ENCODE measurements around the gene EMC9.
A peak's percentile ranks its signal among the peaks of the same experiment; 100 is the strongest.
"Not testable (repeated sequence)": the region's sequence is repeated elsewhere in the genome, so short reads cannot be mapped to it uniquely, and the experiment has no call there.

The EMC9 gene

DNA sequence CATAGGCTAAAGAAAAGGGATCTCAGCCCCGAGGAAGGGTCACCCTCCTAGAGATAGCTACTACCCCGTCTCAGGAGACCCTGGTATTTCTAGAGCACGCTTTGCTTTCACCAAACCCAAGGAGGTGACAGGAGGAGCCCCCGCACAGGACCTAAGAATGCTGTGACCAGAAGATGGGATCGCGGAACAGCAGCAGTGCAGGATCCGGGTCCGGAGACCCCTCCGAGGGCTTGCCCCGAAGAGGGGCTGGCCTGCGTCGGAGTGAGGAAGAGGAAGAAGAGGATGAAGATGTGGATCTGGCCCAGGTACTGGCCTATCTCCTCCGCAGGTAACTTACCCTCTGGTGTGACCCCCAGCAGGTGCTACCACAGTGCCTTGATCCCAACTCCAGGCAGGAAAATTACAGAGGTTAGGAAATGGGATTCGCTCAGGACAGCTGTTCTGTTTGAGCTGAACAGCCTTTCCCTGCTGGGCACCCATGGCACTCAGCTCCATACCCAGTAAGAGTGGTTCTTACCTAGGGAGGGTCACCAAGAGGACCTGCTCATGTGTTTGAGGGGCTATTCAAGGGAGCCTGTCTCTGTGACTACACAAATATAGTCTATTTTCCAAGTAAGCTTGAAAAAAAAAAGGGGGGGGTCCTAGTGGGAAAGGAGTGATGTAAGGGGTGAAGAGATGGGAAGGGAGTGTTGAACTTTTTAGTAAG, 25.8 kb downstream of the EMC9 start:
- FAIRE-seq = no peak
- TF ChIP-seq POU2F2 (IDR thresholded peaks at IDR 0.05; ENCODE audit: low read depth, low read length) (no peak), POLR2A (IDR thresholded peaks at IDR 0.05; ENCODE audit: low read depth, low read length) (no peak), TAF1 (IDR thresholded peaks at IDR 0.05; ENCODE audit: low read depth, low read length) (no peak), POLR2AphosphoS5 (IDR thresholded peaks at IDR 0.05; ENCODE audit: low read depth, low read length) (no peak), PAX5 (IDR thresholded peaks at IDR 0.05; ENCODE audit: insufficient read depth, low read length, severe bottlenecking) (no peak), SPI1 (IDR thresholded peaks at IDR 0.05; ENCODE audit: low read depth, low read length) (no peak)
- no peak for DNase-seq (ENCODE audit: insufficient read length, low spot score)

DNA sequence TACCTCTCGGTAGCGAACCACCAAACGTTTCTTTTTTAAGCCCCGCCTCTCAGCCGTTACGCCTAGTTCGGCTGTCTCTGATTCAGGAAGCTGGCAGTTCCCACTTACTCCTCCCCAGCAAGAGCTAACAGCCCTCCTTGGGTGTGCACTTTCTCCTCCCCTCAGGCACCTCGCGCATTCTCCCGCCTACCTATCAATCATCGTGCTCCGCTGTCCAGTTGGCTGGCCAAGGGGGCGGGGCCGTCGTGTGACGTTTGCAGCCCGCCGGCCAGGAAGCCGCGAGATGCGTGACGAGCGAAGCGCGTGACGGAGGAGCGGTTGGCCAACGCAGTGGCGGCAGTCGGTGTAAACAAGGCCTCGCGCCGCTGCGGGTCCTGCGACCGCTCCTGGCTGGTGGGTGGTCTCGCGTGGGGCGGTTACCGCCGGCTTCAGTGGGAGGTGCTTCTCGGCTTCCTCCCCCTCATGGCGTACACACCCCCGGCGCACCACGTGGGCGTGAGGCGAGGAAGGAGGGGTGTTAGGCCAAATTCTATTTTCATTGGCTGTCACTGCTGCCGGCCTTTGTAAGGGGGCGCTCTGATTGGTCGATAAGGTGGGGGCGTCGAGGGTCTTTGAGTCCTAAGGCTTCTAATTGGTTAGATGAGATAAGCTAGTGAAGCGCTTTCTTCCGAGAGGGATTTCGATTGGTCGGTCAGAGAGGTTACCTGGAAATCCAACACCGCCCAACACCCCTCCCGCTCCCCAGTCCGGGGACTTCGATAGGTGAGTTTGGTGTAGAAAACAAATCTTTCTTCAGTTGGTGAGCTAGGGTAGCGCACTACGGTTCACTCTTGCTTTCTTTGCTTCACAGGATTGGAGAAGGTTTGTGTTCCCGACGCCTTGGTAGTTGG, 26.6 kb downstream of the EMC9 start, which contains the start of the genes DCAF11 and NRL:
TSS of gene DCAF11 (plus strand) at position 246 of the 890 bp plus-strand sequence. CDS start 818 bp downstream, outside the sequence.
TSS of gene NRL (minus strand) at position 418 of the 890 bp plus-strand sequence. CDS start 32,101 bp downstream, outside the sequence.
- FAIRE-seq (peak; percentile 99), DNase-seq (ENCODE audit: insufficient read length, low spot score) (peak; percentile 95)
- no peak for TF ChIP-seq PAX5 (IDR thresholded peaks at IDR 0.05; ENCODE audit: insufficient read depth, low read length, severe bottlenecking)
- peak; percentile 5; the same call in 1 of the 2 replicates for TF ChIP-seq POLR2AphosphoS5 (IDR thresholded peaks at IDR 0.05; ENCODE audit: low read depth, low read length)
- peak; percentile 50; the same call in 1 of the 2 replicates for TF ChIP-seq POLR2A (IDR thresholded peaks at IDR 0.05; ENCODE audit: low read depth, low read length)
- peak; percentile 49 for TF ChIP-seq TAF1 (IDR thresholded peaks at IDR 0.05; ENCODE audit: low read depth, low read length)
- TF ChIP-seq POU2F2 (IDR thresholded peaks at IDR 0.05; ENCODE audit: low read depth, low read length) = no peak; the same call in 1 of the 2 replicates
- TF ChIP-seq SPI1 (IDR thresholded peaks at IDR 0.05; ENCODE audit: low read depth, low read length) = peak; percentile 41; the same call in 1 of the 2 replicates

DNA sequence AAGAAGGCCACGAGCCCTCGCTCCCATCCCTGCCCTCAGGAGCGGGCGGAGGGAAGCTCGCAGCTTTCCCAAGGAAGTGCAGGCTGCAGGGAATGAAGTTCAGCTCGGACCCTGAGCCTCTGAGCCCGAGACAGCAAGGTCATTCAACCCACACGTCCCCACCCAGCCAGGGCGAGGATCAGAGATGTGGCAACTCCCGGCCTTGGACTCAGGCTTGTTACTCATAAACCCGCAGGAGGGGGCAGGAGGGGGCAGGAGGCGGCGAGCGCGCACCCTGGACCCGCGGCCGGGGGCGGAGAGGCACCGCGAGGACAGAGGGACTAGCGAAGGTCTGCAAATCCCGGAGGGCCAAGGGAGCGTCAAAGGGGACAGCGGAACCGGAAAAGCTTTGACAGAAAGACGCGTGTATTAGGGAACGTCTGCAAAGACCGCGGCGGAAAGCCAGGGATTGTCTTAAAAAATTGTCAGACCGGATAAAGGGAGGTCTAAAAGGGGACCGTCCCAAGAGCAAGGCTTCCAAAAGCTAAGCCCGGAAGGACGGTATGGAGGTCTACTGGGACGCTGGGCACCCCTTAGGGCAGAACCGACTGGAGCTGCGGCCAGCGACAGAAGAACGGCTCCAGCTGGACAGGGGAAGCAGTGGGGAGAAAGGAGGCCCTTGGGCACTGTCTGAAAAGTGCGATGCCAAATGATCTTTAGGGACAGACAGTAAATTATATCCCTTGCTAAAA, 27.4 kb downstream of the EMC9 start:
- peak; percentile 13 for FAIRE-seq
- DNase-seq (ENCODE audit: insufficient read length, low spot score) = peak; percentile 61
- TF ChIP-seq POU2F2 (IDR thresholded peaks at IDR 0.05; ENCODE audit: low read depth, low read length) (peak; percentile 13; the same call in 1 of the 2 replicates), PAX5 (IDR thresholded peaks at IDR 0.05; ENCODE audit: insufficient read depth, low read length, severe bottlenecking) (no peak), POLR2A (IDR thresholded peaks at IDR 0.05; ENCODE audit: low read depth, low read length) (peak; percentile 84), TAF1 (IDR thresholded peaks at IDR 0.05; ENCODE audit: low read depth, low read length) (peak; percentile 60), POLR2AphosphoS5 (IDR thresholded peaks at IDR 0.05; ENCODE audit: low read depth, low read length) (peak; percentile 16), SPI1 (IDR thresholded peaks at IDR 0.05; ENCODE audit: low read depth, low read length) (no peak)

DNA sequence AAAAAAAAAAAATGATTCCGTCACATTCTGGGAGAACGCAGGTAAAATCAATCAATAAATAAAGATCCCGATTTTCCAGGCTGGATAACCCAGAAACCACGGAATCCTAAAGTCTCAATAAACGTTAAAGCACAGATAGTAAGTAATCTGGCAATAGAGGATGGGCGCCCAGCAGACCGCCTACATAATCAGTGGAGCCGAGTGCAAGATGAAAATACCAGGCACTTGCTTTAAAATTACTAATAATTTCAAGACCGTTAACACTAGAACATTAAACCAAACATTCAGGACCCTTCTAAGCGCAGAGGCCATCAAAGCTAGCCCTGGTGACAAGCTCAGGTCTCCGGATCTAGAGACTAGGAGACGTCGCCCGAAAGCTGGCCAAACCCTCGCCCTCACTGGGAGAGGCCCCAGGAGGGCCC, 28.0 kb downstream of the EMC9 start:
- DNase-seq (ENCODE audit: insufficient read length, low spot score) = no peak
- FAIRE-seq = no peak
- TF ChIP-seq POLR2AphosphoS5 (IDR thresholded peaks at IDR 0.05; ENCODE audit: low read depth, low read length) = no peak
- no peak for TF ChIP-seq TAF1 (IDR thresholded peaks at IDR 0.05; ENCODE audit: low read depth, low read length)
- no peak for TF ChIP-seq POU2F2 (IDR thresholded peaks at IDR 0.05; ENCODE audit: low read depth, low read length)
- TF ChIP-seq PAX5 (IDR thresholded peaks at IDR 0.05; ENCODE audit: insufficient read depth, low read length, severe bottlenecking) = no peak
- TF ChIP-seq POLR2A (IDR thresholded peaks at IDR 0.05; ENCODE audit: low read depth, low read length) = no peak
- no peak for TF ChIP-seq SPI1 (IDR thresholded peaks at IDR 0.05; ENCODE audit: low read depth, low read length)

DNA sequence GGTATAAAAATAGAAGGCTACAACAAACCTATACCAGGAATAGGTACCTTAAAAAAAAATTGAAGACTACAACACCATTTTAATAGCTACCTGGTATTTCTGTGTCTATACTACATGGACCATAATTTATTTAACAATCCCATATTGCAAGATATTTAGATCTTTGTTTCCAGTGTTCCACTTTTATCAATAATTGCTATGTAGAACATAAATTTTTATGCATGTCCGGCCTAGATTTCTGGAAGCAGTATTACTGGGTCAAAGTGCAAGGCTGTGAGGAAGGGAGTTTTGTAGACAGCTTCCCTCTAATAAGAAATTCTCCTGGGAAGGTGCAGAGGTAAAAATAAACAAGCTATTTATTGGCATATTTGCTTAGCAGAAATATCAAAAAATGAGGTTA, 30.9 kb downstream of the EMC9 start:
- DNase-seq (ENCODE audit: insufficient read length, low spot score) (no peak), FAIRE-seq (no peak)
- TF ChIP-seq POU2F2 (IDR thresholded peaks at IDR 0.05; ENCODE audit: low read depth, low read length) = no peak
- no peak for TF ChIP-seq TAF1 (IDR thresholded peaks at IDR 0.05; ENCODE audit: low read depth, low read length)
- TF ChIP-seq SPI1 (IDR thresholded peaks at IDR 0.05; ENCODE audit: low read depth, low read length) = no peak

DNA sequence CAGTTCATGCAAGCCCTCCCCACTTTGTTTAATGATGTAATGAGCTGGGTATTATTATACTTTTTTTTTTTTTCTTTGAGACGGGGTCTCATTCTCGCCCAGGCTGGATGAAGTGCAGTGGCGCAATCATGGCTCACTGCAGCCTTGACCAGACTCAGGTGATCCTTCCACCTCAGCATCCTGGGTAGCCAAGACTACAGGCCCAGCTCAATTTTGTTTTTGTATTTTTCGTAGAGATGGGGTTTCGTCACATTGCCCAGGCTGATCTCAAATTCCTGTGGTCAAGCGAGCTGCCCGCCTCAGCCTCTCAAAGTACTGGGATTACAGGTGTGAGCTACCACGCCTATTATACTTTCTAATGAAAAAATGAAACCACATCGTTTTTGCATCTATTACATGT, 31.3 kb downstream of the EMC9 start:
- DNase-seq (ENCODE audit: insufficient read length, low spot score) = no peak
- no peak for FAIRE-seq
- no peak for TF ChIP-seq POU2F2 (IDR thresholded peaks at IDR 0.05; ENCODE audit: low read depth, low read length)
- no peak for TF ChIP-seq POLR2A (IDR thresholded peaks at IDR 0.05; ENCODE audit: low read depth, low read length)
- no peak for TF ChIP-seq TAF1 (IDR thresholded peaks at IDR 0.05; ENCODE audit: low read depth, low read length)
- no peak for TF ChIP-seq SPI1 (IDR thresholded peaks at IDR 0.05; ENCODE audit: low read depth, low read length)
- no peak for TF ChIP-seq PAX5 (IDR thresholded peaks at IDR 0.05; ENCODE audit: insufficient read depth, low read length, severe bottlenecking)

DNA sequence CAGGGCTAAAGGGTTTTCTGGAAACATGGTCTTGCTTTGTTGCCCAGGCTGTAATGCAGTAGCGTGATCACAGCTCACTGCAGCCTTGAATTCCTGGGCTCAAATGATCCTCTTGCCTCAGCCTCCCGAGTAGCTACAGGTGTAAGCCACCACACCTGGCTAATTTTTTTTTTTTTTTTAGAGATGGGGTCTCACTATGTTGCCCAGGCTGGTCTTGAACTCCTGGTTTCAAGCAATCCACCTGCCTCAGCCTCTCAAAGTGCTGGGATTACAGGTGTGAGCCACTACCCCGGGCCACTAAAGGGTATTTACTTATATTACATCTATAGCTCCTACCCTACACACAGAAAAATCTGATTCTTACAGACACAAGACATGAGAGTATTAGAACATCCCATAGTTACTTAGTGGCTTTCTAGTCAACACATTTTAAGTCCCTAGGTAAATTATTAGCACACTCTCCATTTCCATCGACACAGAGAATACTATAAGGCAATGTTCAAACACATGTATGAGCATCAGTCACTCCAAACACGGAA, 33.0 kb downstream of the EMC9 start:
- TF ChIP-seq PAX5 (IDR thresholded peaks at IDR 0.05; ENCODE audit: insufficient read depth, low read length, severe bottlenecking) (no peak), TAF1 (IDR thresholded peaks at IDR 0.05; ENCODE audit: low read depth, low read length) (no peak), POLR2A (IDR thresholded peaks at IDR 0.05; ENCODE audit: low read depth, low read length) (no peak), POLR2AphosphoS5 (IDR thresholded peaks at IDR 0.05; ENCODE audit: low read depth, low read length) (no peak), POU2F2 (IDR thresholded peaks at IDR 0.05; ENCODE audit: low read depth, low read length) (no peak), SPI1 (IDR thresholded peaks at IDR 0.05; ENCODE audit: low read depth, low read length) (no peak)
- FAIRE-seq = peak; percentile 9
- DNase-seq (ENCODE audit: insufficient read length, low spot score) = no peak

DNA sequence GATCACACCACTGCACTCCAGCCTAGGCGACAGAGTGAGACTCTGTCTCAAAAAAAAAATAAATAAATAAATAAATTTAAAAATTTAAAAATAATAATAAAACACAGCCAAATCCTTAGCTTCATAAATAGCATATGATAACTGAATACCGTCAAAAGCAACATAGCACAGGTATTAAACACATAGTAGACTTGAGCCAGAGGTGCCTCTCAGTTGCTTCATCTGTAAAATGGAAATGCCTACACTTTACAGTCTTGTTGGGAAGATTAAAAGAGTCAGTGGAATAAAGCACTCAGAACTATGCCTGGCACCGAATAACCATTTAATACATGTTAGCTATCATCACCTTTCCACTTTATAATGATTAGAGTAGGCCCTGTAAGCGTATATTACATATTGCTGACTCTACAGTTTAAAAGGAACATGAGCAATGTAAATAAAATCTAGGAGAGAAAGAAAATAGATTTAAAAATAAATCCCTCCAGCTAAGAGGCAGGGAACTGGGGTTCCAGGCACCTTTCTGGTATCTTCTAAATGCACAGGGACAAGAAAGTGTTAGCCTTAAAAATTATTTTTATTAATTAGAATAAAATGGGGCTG, 34.6 kb downstream of the EMC9 start:
- FAIRE-seq = no peak

DNA sequence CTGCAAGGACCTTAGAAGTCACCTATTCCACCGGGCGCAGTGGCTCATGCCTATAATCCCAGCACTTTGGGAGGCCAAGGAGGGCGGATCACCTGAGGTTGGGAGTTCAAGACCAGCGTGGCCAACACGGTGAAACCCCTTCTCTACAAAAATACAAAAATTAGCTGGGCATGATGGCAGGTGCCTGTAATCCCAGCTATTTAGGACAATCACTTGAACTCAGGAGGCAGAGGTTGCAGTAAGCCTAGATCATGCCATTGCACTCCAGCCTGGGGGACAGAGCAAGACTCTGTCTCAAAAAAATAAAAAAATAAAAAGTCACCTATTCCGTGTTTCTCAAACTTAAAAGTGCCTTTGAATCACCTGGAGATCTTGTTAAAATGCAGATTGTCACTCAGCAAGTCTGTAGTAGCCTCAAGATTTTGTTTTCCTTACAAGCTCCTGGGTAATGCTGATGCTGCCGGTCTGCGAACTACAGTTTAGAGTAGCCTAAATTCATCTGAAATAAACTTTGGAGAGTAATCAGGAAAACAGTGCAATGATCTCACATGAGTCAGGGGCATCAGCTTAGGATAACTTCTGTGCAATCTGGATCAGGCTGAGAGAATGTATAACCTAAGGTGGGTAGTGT, 35.7 kb downstream of the EMC9 start:
- not testable (repeated sequence) for DNase-seq (ENCODE audit: insufficient read length, low spot score); FAIRE-seq

More for the DNA sequence above, 34.6 kb downstream of the EMC9 start:
- DNase-seq (ENCODE audit: insufficient read length, low spot score) = no peak
- no peak for TF ChIP-seq SPI1 (IDR thresholded peaks at IDR 0.05; ENCODE audit: low read depth, low read length)
- TF ChIP-seq POLR2AphosphoS5 (IDR thresholded peaks at IDR 0.05; ENCODE audit: low read depth, low read length) = no peak
- TF ChIP-seq POU2F2 (IDR thresholded peaks at IDR 0.05; ENCODE audit: low read depth, low read length) = no peak
- TF ChIP-seq PAX5 (IDR thresholded peaks at IDR 0.05; ENCODE audit: insufficient read depth, low read length, severe bottlenecking) = no peak
- TF ChIP-seq POLR2A (IDR thresholded peaks at IDR 0.05; ENCODE audit: low read depth, low read length) = no peak
- TF ChIP-seq TAF1 (IDR thresholded peaks at IDR 0.05; ENCODE audit: low read depth, low read length) = no peak

Measured in GM12891 (cell line).